Left colon (tissue), 2 donors: ENCODE results near the gene METRNL. TPM values are rescaled to one million over a fixed set of nuclear protein-coding genes. Genes with fewer than 3 reads are reported as not detected.
"Not testable (repeated sequence)": the region's sequence is repeated elsewhere in the genome, so short reads cannot be mapped to it uniquely, and the experiment has no call there.

Experiments used
- ATAC-seq: fragments of 200-7000 bp; cut with Tn5 transposase; one replicate; pipeline ENCODE4 v1.9.1; 2020; ENCODE audit warnings: mild to moderate bottlenecking, moderate library complexity
- DNase-seq, 2 donors: peaks; one replicate each; pipeline ENCODE4 v3.0.0-alpha.2; 2020
- intact Hi-C, 2 donors: fragments of 100-400 bp; cut with DNase I in 1 of 2; cut with micrococcal nuclease in 1 of 2; formaldehyde crosslinking; loops; one replicate each; pipeline versions ENCODE4 v1.11.2 to v1.14.0; 2022; cut with DNase I, micrococcal nuclease
- total RNA-seq, 2 donors: library from RNA; stranded (reverse); fragmentation: NEBNext Ultra II Directional; extraction: Animal tissue kit (Norgen Biotek cat#: 25700); gene quantifications; one replicate each; pipeline ENCODE4 v1.2.1, GENCODE V29; 2021
- donor health status: DM: no; HTN: no; CAD: no.
- donor health status: DM: yes; HTN: yes; CAD: no.

The METRNL gene
- total RNA-seq, 2 donors from 2014 or later: 96.7 to 133 TPM

DNA sequence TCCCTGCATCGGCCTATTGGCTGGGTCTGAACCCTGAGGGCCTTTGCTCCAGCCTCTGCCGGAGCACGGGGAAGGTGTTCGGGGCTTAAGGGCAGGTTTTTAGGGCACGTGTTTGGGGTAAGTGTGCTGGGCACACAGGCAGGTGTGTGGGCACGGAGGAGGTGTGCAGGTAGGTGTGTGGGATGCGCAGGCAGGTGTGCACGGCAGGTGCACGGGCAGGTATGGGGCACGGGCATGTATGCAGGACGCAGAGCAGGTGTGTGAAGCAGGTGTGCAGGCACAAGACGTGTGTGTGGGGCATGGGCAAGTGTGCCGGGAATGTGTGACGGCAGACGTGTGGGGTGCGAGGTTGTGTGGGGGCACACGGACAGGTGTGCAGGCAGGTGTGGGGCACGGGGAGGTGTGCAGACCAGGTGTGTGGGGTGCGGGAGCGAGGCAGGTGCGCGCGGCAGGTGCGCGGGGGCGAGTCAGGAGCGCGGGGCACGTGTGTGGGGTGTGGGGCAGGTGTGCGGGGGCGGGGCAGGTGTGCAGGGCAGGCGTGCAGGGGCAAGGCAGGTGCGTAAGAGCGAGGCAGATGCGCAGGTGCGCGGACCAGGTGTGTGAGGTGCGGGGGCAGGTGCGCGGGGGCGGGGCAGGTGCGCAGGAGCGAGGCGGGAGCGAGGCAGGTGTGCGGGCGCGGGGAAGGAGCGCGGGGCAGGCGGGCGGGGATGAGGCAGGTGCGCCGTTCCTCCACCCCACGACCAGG lies 28.6 kb upstream of the METRNL start:
- ATAC-seq (peak; percentile 53), DNase-seq (peak; percentile 69 to 74)

DNA sequence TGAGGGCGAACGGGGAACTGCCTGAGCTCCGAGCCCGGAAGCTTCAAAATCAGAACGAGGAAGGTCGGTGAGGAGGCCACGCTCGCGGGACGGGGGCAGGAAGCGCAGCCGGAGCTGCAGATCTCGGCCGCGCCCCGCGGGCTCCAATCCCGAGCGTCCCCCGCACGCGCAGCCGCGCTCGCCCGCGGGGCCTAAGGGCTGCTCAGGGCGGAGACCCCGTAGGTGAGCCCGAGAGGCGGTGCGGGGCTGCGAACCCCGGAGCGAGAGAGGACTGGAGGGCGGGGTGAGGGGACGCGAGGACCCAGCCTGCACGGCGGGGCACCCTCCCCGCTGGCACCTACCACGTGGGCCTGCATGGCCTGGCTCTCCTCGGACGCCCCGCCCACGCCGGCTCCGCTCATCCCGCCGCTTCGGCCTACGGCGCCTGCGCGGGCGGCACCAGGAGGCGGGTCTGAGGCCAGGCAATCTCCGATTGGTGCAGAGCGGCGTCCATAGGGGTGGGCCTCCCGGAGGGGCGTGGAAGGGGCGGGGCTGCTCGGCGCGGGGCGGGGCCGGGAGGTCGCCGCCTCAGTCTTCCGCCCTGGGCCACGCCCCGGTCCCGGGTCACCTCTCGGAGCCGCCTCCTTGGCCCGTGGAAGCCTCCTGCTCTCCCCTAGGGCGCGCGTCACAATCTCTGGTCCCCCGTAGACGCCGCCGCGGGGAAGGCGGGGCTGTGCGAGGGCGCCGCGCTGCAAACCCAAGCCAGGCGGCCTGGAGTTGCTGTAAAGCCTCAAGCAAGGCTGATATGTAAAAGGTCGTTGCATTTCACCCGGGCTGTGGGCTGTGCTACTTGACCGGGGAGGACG lies 27.8 kb upstream of the METRNL start:
- ATAC-seq: peak; percentile 92
- intact Hi-C loops: no loop called here

More for the DNA sequence above, 28.6 kb upstream of the METRNL start:
- intact Hi-C loops: no loop called here

DNA sequence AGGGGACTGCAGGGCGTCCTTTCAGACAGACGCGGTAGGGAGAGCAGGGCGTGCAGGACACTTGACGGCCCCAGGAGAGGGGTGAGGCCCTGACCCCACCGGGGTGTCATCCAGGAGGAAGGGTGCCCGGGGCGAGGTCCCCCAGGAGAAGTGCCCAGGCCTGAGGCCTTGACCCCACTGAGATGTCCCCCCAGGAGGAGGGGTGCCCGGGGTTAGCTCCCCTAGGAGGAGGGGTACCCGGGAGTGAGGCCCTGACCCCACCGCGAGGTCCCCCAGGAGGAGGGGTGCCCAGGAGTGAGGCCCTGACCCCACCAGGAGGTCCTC lies 27.2 kb upstream of the METRNL start:
- DNase-seq: no peak
- ATAC-seq: no peak
- intact Hi-C loops: no loop called here

More for the DNA sequence above, 27.8 kb upstream of the METRNL start:
- DNase-seq: peak; percentile 97

DNA sequence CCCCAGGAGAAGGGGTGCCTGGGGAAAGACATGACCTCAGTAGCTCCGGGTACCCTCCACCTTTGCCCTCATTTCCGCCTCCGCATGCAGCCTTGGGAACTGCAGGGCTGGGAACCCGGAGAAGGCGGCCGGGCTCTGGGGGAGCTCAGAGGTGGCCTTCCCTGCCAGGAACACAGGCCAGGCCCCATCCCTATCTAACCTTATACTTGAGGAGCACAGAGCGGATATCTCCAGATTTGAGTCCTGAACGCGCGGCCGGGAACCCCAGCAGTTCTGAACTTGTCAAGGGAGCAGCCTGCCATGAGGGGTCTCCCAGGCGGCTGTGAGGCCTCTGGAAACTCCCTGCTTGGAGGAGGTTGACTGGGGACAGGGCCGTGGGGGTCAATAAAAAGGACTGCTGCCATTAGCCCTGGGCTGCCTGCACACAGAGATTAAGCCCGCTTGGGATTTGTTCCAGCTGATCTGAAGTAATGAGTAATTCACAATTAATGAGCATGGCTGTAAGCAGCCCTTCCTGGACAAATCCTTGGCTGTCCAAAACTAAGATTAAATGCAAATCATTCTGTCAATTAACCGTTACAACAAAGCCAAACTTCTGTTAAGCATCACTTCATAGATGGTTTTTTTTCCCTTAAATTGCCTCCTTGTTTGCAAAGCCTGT lies 26.3 kb upstream of the METRNL start:
- DNase-seq: no peak
- ATAC-seq: no peak
- intact Hi-C loops: no loop called here

DNA sequence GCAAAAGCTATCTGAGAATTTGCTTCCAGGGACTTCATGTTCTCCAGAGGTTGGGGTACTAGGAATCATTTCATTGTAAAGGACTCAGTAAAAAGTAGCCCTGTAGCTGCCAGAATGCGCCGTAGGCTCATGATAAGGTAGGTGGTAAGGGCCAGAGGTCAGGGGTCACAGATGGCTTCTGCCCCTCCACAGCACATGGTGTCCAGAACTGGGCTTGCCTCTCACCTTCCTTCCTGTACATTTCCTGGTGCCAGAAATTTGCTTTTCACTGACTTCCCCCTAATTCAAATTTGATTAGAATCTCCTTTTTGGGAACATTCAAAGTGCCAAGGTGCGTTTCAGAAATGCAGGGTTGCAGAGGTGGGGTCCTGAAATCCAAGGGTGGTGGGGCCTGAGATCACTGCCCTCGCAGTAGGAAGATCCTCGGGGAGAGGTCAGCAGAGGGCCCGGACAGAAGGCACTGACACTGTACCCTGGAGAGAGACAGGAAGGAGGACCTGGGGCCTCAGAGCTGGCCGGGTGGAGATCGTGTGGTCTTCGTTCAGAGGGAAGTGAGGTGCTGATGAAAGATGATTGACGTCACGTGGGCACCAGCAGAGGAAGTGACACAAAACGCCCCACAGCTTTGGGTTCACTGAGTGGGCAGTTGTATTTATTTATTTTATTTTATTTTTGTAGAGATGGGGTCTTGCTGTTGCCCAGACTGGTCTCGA lies 25.5 kb upstream of the METRNL start:
- ATAC-seq (no peak), DNase-seq (peak in 1 of 2 donors; percentile 37)
- intact Hi-C loops: no loop called here

DNA sequence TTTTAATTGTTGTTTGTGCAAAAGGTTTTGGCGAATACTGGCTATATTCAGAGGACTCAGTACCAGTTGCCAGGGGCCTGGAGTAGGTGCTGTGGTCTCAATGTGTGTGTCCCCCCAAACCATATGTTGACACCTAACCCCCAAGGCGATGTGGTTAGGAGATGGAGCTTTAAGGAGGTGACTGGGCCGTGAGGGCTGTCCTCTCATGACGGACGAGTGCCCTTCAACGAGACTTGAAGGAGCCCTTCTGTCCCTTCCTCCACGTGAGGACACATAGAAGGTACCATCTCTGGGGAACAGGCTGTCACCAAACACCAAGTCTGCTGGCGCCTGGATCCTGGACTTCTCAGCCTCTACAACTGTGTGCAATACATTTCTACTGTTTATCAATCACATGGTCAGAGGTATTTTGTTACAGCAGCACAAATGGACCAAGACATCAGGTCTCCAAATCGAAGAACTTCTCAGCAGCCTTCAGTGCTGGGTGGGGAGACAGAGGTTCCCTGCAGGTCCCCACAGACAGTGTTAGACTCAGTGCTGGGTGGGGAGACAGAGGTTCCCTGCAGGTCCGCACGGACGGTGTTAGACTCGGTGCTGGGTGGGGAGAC lies 24.8 kb upstream of the METRNL start:
- ATAC-seq: no peak
- no peak for DNase-seq

DNA sequence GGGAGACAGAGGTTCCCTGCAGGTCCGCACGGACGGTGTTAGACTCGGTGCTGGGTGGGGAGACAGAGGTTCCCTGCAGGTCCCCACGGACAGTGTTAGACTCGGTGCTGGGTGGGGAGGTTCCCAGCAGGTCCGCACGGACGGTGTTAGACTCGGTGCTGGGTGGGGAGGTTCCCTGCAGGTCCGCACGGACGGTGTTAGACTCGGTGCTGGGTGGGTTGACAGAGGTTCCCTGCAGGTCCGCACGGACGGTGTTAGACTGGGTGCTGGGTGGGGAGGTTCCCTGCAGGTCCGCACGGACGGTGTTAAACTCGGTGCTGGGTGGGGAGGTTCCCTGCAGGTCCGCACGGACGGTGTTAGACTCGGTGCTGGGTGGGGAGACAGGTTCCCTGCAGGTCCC lies 24.2 kb upstream of the METRNL start:
- intact Hi-C loops, DNase-seq, ATAC-seq: not testable (repeated sequence)

More for the DNA sequence above, 24.8 kb upstream of the METRNL start:
- intact Hi-C loops: no loop called here

DNA sequence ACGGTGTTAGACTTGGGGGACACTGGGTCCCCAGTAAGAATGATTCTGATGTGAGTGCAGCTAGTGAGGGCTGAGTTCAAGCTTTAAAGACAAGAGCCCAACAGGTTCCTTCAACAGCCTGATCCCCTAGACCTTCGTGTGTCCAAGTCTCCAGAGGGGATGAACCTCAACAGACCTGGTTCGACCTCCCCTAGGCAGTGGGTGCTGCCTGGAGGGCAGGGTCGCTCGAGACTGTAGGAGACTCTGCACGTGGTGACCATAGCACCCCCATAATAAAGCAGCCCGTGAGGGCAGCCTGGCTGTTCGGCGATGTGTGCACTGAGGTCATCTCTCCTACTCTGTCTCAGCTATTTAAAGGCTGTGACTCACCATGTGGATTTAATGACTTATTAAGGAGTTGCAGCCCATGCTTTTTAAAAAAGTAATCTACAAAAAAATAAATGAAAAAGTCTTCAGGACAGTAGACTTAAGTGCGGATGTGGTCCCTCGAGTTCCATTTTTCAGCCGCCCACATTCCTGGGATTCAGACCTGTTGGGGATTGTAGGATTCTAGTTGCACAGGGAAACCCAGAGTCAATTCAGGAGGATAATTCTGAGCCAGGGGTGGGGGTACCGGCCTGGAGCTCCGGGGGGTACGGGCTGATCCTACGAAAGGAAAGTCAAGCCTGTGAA lies 23.4 kb upstream of the METRNL start:
- ATAC-seq (no peak), DNase-seq (no peak)
- intact Hi-C loops: no loop called here

DNA sequence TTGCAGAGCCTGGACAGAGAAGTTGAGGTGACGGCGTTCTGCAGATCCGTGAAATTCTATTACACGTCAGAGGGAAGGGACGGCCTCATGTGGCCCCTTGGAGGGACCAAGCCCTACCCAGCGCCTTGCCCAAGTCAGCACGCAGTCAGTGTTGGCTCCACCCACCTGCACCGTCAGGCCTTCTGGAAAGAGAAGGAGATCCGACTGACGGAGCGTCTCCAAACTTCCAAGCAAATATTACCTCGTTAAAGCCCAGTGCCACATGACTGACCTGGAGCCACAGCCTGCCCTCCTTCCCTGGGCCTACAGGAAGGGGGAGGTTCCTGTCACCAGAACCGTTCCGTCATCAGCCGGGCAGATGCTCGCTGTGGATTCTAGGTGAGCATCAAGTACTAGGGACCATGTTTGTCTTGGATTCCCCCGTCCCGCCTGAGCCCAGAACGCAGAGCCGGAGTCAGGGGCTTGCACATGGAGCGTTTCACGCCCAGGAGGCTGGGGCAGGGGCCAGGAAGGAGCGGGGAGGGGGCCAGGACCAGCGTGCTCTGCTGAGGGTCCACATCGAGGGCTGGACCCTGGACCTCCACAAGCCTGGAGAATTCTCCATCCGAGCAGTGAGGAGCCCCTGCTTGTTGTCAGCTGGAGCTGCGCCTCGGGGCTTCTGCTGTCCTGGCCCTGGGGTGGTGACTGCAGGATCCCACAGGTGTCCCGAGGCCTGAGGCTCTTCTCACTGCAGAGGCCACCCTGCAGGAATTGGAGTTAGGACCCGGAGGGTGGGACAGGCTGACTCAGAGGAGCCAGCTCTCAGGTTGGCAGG lies 22.6 kb upstream of the METRNL start:
- intact Hi-C loops: no loop called here
- no peak for DNase-seq
- no peak for ATAC-seq

DNA sequence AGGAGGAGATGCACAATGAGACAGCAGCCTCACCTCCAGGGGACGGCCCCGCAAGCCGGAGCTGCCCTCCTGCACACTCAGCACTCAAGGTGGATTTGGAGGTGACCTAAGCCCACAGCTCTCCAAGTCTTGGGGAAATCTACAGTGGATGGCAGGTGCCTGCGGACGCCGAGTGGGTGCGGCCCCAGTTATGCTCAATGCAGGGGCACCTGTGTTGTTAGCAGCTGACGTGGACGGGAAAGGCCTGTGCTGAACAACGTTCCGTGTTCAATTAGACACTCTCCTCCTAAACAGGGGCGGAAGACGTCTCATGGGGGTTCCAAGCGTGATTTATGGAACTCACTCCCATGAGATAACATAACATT lies 22.0 kb upstream of the METRNL start:
- DNase-seq (no peak), ATAC-seq (no peak)
- intact Hi-C loops: no loop called here

DNA sequence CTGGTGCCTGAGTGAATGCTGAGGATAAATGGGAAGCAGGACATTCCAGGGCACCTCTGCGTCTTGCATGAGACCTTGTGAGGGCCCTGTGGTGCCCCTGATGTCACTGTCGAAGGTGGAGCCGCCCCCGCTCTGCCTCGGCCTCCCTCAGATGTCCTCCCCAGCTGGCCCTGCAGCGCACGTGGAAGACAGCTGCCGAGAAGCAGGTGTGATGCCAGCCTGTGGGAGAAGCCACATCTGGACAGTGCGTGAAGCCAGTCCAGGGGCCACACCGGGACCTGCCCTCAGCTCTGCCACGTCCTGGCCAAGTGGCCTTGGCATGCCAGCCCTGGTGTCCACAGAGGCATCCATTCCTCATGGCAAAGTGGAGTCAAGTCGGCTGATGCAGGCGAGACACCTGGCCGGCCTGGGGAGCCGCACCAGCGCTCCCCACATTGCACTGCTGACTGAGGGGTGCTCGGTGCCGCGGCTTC lies 21.6 kb upstream of the METRNL start:
- intact Hi-C loops: no loop called here
- no peak for DNase-seq
- no peak for ATAC-seq

DNA sequence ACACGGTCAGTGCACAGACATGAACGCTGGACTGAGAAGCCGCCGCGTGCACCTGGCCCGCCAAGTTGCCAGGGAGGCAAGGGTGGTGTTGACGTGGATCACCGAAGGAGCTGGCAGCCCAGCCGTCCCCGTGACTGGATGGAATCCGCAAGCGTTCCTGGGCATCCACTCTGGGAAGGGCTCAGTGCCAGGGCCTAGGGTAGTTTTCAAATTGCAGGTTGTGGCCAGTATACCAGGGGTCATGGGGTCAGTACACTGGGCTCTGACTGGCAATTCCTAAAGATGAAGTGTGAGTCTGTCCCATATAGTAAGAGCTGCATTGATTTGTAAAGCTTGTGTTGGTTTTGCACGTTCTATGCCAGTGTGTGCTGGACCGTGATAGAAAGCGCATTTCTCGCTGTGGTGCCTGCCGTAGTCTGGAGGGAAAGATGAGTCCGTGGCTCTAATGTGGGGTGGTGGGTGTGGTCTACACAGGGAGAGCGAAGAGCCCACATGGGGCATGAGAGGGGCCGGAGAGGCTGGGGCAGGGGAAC lies 21.1 kb upstream of the METRNL start:
- no peak for ATAC-seq
- no peak for DNase-seq
- intact Hi-C loops: no loop called here

DNA sequence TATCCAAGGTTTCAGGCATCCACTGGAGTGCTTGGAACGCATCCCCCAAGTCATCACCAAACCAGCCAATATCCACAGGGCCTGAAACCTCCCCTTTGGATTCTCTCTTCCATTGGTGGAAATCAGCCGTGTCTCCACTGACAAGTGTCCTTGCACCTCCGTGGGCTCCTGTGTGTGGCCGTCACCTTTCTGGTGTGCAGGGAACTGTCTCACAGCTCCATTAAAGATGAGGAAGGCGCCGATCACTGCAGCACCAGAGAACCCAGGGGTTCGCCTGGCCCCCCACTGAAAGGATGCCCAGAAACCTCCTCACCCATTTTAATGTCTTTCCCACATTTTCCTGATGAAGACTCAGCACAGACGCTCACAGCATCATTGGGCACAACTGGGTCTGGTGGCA lies 17.8 kb upstream of the METRNL start:
- intact Hi-C loops: no loop called here
- no peak for DNase-seq
- ATAC-seq: no peak

DNA sequence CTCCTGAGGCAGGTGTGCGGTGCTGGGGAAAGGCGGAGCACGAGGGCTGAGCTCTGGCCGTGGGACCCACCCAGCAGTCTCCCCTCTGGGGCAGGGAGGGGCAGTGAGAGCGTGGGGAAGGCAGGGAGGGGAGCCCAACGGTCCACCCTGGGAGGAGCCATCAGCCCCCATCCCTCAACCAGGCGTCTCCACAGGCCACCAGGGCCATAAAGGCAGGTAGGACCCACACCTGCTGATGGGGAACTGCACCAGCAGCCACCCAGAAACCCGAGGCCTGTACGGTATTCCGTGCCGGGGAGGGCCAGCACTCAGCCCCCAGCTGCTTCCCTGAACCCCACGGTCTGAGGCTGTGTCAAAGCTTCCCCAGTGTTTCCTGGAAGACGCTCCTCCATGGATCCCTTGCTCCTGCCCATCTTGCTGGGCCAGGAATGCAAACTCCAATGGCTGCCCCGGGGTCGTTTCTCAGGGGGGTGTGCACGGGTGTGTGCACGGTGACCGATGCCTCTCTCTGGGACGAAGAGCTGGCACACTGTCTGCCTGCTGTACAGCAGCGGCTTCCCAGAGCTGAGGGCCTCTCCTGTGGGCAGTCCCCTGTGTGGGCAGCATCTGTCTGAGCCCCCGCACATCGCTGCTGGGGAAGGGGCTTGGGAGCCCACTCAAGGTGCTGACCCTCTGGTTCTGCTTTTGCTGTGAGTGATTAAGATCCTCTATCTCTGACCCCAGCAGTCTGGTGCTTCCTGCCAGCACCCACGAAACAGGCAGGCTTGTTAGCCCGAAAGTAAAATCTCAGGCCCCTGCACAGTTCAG lies 17.2 kb upstream of the METRNL start:
- intact Hi-C loops: no loop called here
- no peak for ATAC-seq
- DNase-seq: no peak

DNA sequence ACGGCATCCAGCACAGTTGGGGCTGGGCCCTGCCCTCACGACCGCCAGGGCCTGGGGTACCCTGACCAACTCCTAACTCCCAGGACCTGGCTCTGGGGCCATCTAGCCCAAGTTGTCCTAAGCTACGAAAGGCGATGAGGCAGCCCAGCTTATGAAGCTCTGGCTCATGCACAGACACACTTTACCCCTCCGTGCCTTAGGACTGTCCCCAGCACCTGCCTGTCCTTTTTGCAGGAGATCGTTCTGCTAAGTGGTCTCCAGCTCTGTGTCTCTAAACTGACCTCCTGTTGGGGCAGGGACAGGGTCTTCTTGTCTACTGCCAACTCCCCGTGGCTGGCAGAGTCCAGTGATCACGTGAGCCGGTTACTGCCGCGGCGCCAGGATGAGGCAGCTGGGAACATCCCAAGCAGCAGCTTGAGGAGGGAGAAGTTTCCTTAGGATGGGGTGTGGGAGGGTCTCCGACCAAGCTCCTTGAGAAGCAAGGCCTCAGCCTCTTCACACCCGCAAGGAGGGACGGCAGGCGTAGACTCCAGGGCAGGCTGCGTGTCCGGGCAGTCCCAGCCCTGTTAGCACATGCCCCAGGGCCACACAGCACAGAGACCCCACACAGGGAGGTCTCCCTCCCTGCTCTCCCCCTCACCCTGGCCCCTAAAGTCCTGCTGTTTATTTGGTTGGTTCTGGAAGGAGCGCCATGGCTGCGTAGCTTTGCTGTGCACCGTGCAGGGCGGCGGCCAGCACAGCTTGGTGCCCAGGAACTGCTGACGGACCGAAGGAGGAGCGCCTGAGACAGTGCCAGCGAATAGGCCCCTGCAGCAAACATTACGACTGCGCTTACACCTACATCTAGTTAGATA lies 16.4 kb upstream of the METRNL start:
- DNase-seq (no peak), ATAC-seq (no peak)
- intact Hi-C loops: no loop called here
